GM19328 (cell line): ENCODE measurements around the gene RBM7.

Experiments
- ATAC-seq: cut with Tn5 transposase; IDR thresholded peaks from one replicate; pipeline ENCODE4 v1.9.1; 2021; ENCODE audit warnings: mild to moderate bottlenecking, moderate library complexity; ENCODE audit not compliant: unreplicated experiment

The RBM7 gene

GRCh38 chr11:114395736-114396135 lies 4.7 kb upstream of the RBM7 start:
- ATAC-seq, result no peak

- ATAC-seq, result no peak
These were observed 3.5 kb upstream of the RBM7 start for GRCh38 chr11:114396916-114397315.

- ATAC-seq, result no peak
These were observed 3.0 kb upstream of the RBM7 start for GRCh38 chr11:114397349-114397982.

GRCh38 chr11:114398303-114398920 lies 2.1 kb upstream of the RBM7 start:
- ATAC-seq, result no peak

GRCh38 chr11:114399490-114400215 lies 813 bp upstream of the RBM7 start:
- ATAC-seq, result peak; percentile 7

GRCh38 chr11:114400915-114401223 lies 403 bp downstream of the RBM7 start:
- no peak for ATAC-seq

- no peak for ATAC-seq
These were observed 845 bp downstream of the RBM7 start for GRCh38 chr11:114401311-114401710.

- ATAC-seq, result no peak
These were observed 12.5 kb downstream of the RBM7 start for GRCh38 chr11:114412946-114413345.

- no peak for ATAC-seq
These were observed 13.5 kb downstream of the RBM7 start for GRCh38 chr11:114413958-114414357.

GRCh38 chr11:114416441-114416961 lies 16.0 kb downstream of the RBM7 start:
- no peak for ATAC-seq

GRCh38 chr11:114426280-114426679 lies 25.8 kb downstream of the RBM7 start:
- ATAC-seq, result no peak

- ATAC-seq, result no peak
These were observed 29.8 kb downstream of the RBM7 start for GRCh38 chr11:114430290-114430689.

- ATAC-seq, result no peak
These were observed 32.4 kb downstream of the RBM7 start for GRCh38 chr11:114432893-114433292.

GRCh38 chr11:114433376-114433775 lies 32.9 kb downstream of the RBM7 start:
- ATAC-seq, result no peak

- no peak for ATAC-seq
These were observed 37.8 kb downstream of the RBM7 start for GRCh38 chr11:114438303-114438702.

GRCh38 chr11:114439229-114440120 lies 39.0 kb downstream of the RBM7 start, which contains the start of gene REXO2:
Gene REXO2 (plus strand): TSS chr11:114439467. CDS start chr11:114439529, 62 bp downstream.
- ATAC-seq, result peak; percentile 98

- ATAC-seq, result no peak
These were observed 39.8 kb downstream of the RBM7 start for GRCh38 chr11:114440121-114440860.

GRCh38 chr11:114440971-114441763 lies 40.7 kb downstream of the RBM7 start:
- no peak for ATAC-seq

GRCh38 chr11:114441921-114442320 lies 41.5 kb downstream of the RBM7 start:
- ATAC-seq, result no peak
